ENCODE measurements around the gene NUDT10.
"Not testable (repeated sequence)": the region's sequence is repeated elsewhere in the genome, so short reads cannot be mapped to it uniquely, and the experiment has no call there.

The NUDT10 gene

GRCh38 chrX:51332188-51332942 is at the start of gene NUDT10:
TSS of gene NUDT10 (plus strand) at chrX:51332822. CDS start at chrX:51332966, 144 bp downstream.
- DNase-seq (ENCODE audit: extremely low spot score, insufficient read length, low read depth) = no peak
- no peak for FAIRE-seq

- FAIRE-seq (no peak), DNase-seq (ENCODE audit: extremely low spot score, insufficient read length, low read depth) (no peak)
These were observed 40.2 kb upstream of the NUDT10 start for GRCh38 chrX:51292421-51292820.

GRCh38 chrX:51296138-51296537 is 36.5 kb upstream of the NUDT10 start:
- no peak for FAIRE-seq

GRCh38 chrX:51316271-51316670 is 16.4 kb upstream of the NUDT10 start:
- FAIRE-seq = no peak

More at GRCh38 chrX:51296138-51296537, 36.5 kb upstream of the NUDT10 start:
- no peak for DNase-seq (ENCODE audit: extremely low spot score, insufficient read length, low read depth)

GRCh38 chrX:51332943-51333785 is 542 bp downstream of the NUDT10 start:
- FAIRE-seq = peak; percentile 26
- DNase-seq (ENCODE audit: extremely low spot score, insufficient read length, low read depth) = not testable (repeated sequence)

More at GRCh38 chrX:51316271-51316670, 16.4 kb upstream of the NUDT10 start:
- DNase-seq (ENCODE audit: extremely low spot score, insufficient read length, low read depth) = no peak

GRCh38 chrX:51334276-51334675 is 1.7 kb downstream of the NUDT10 start:
- FAIRE-seq (no peak), DNase-seq (ENCODE audit: extremely low spot score, insufficient read length, low read depth) (no peak)

GRCh38 chrX:51336584-51336983 is 4.0 kb downstream of the NUDT10 start:
- peak; percentile 39 for FAIRE-seq
- no peak for DNase-seq (ENCODE audit: extremely low spot score, insufficient read length, low read depth)

- no peak for DNase-seq (ENCODE audit: extremely low spot score, insufficient read length, low read depth)
These were observed 28.6 kb downstream of the NUDT10 start for GRCh38 chrX:51361251-51361650.

GRCh38 chrX:51376672-51377071 is 44.0 kb downstream of the NUDT10 start:
- FAIRE-seq = no peak
- no peak for DNase-seq (ENCODE audit: extremely low spot score, insufficient read length, low read depth)

More at GRCh38 chrX:51361251-51361650, 28.6 kb downstream of the NUDT10 start:
- no peak for FAIRE-seq

Measured in GM18507 (cell line).